HEK293 (cell line): ENCODE data around the gene C1QTNF1.

Source experiments
- ZNF777 ChIP-seq: fragments of 450-650 bp; formaldehyde crosslinking; IDR thresholded peaks from 2 replicates; pipeline ENCODE4 v1.5.1; 2017; ENCODE audit warnings: missing biosample characterization, missing genetic modification characterization, borderline replicate concordance
- TF ChIP-seq, protein P1 (sequence below): fragments of 450-650 bp; formaldehyde crosslinking; IDR thresholded peaks from 2 replicates; pipeline ENCODE4 v1.5.1; 2016; ENCODE audit warnings: missing biosample characterization, missing genetic modification characterization
- TF ChIP-seq, protein P2 (sequence below): fragments of 450-650 bp; formaldehyde crosslinking; IDR thresholded peaks from 2 replicates; pipeline ENCODE4 v1.5.1; 2016; ENCODE audit warnings: missing biosample characterization, missing genetic modification characterization, low read depth

DNA sequence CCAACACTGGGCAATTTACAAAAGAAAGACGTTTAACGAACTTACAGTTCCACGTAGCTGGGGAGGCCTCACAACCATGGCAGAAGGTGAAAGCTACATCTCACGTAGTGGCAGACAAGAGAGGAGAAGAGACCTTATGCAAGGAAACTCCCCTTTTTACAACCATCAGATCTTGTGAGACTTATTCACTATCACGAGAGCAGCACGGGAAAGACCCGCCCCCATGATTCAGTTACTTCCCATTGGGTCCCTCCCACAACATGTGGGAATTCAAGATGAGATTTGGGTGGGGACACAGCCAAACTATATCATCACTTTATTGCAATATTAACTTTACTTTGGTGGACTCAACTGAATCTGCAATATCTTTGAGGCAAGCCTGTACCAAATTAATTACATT is 38.7 kb downstream of the C1QTNF1 start:
- TF ChIP-seq, protein P1, sequence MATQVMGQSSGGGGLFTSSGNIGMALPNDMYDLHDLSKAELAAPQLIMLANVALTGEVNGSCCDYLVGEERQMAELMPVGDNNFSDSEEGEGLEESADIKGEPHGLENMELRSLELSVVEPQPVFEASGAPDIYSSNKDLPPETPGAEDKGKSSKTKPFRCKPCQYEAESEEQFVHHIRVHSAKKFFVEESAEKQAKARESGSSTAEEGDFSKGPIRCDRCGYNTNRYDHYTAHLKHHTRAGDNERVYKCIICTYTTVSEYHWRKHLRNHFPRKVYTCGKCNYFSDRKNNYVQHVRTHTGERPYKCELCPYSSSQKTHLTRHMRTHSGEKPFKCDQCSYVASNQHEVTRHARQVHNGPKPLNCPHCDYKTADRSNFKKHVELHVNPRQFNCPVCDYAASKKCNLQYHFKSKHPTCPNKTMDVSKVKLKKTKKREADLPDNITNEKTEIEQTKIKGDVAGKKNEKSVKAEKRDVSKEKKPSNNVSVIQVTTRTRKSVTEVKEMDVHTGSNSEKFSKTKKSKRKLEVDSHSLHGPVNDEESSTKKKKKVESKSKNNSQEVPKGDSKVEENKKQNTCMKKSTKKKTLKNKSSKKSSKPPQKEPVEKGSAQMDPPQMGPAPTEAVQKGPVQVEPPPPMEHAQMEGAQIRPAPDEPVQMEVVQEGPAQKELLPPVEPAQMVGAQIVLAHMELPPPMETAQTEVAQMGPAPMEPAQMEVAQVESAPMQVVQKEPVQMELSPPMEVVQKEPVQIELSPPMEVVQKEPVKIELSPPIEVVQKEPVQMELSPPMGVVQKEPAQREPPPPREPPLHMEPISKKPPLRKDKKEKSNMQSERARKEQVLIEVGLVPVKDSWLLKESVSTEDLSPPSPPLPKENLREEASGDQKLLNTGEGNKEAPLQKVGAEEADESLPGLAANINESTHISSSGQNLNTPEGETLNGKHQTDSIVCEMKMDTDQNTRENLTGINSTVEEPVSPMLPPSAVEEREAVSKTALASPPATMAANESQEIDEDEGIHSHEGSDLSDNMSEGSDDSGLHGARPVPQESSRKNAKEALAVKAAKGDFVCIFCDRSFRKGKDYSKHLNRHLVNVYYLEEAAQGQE (tag by site-specific recombination): no peak
- TF ChIP-seq, protein P2, sequence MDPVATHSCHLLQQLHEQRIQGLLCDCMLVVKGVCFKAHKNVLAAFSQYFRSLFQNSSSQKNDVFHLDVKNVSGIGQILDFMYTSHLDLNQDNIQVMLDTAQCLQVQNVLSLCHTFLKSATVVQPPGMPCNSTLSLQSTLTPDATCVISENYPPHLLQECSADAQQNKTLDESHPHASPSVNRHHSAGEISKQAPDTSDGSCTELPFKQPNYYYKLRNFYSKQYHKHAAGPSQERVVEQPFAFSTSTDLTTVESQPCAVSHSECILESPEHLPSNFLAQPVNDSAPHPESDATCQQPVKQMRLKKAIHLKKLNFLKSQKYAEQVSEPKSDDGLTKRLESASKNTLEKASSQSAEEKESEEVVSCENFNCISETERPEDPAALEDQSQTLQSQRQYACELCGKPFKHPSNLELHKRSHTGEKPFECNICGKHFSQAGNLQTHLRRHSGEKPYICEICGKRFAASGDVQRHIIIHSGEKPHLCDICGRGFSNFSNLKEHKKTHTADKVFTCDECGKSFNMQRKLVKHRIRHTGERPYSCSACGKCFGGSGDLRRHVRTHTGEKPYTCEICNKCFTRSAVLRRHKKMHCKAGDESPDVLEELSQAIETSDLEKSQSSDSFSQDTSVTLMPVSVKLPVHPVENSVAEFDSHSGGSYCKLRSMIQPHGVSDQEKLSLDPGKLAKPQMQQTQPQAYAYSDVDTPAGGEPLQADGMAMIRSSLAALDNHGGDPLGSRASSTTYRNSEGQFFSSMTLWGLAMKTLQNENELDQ (tag by site-specific recombination): no peak
- no peak for TF ChIP-seq ZNF777 (tag by site-specific recombination)
